LNCAP (cell line): ENCODE data around the gene NRDE2.

Source experiments
- TF ChIP-seq, protein P1 (sequence below): fragments of 450-650 bp; IDR thresholded peaks from 2 replicates; pipeline ENCODE4 v1.5.1; 2017; ENCODE audit warnings: mild to moderate bottlenecking

Gene NRDE2

DNA sequence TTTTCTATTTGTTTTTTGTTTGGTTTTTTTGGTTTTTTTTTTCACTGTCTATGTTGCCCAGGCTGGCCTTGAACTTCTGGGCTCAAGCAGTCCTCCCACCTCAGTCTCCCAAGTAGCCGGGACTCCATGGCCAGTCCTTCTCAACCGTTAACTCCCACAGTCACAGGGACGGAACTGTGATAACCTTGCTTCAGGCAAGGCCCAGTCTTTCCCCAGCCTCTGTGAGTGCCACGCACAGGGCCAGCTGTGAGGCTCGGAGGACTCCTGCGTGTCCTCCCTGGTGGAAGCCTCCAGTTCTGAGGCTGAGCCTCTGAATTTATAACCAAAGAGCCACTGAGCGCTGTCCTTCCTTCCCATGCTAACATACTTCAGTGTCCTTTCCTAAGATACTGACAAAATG, 51.6 kb downstream of the NRDE2 start:
- TF ChIP-seq, protein P1, sequence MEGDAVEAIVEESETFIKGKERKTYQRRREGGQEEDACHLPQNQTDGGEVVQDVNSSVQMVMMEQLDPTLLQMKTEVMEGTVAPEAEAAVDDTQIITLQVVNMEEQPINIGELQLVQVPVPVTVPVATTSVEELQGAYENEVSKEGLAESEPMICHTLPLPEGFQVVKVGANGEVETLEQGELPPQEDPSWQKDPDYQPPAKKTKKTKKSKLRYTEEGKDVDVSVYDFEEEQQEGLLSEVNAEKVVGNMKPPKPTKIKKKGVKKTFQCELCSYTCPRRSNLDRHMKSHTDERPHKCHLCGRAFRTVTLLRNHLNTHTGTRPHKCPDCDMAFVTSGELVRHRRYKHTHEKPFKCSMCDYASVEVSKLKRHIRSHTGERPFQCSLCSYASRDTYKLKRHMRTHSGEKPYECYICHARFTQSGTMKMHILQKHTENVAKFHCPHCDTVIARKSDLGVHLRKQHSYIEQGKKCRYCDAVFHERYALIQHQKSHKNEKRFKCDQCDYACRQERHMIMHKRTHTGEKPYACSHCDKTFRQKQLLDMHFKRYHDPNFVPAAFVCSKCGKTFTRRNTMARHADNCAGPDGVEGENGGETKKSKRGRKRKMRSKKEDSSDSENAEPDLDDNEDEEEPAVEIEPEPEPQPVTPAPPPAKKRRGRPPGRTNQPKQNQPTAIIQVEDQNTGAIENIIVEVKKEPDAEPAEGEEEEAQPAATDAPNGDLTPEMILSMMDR = no peak

DNA sequence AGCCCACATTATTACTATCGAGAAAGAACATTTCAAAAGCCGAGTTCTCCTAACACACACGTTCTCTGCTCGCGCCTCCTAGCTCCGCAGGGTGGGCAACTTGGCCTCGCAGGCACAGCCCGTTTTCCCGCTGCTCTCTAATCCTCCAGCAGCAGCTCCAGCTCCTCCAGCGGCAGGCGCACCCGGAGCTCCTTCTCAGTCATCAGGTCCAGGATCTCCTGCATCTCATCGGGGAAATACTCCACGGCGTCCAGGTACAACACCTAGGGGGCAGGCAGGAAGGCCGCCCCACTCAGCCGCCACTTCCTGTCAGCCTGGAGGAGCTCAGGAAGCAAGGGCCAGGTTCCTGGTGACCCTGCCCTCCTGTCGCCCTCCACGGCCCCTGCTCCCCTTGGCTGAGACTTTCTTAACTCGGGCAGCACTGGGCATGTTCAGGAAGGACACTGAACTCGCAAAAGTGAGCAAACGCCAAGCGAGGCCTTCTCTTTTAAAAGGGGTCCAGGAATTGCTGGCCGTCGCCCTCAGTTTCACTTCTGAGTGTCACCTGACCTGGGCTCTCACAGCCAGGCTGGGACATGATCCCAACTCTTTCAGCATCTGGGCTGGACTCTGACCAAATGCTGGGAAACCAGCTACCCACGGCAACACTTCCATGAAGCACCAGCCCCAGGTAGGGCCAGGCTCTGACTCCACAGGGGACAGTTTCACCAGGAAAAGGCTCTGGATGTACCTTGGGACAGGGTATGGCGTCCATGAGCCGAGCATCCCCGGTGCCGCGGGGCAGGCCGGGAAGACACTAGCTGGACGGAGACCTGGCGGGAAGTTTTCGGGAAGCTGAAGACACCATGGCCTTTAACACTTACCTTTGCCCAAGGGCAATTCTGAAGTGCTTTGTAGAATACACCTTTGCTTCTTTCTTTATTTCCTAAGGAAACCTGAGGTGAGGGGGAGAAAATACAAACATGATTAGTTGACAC, 53.3 kb downstream of the NRDE2 start:
- TF ChIP-seq, protein P1 = no peak

DNA sequence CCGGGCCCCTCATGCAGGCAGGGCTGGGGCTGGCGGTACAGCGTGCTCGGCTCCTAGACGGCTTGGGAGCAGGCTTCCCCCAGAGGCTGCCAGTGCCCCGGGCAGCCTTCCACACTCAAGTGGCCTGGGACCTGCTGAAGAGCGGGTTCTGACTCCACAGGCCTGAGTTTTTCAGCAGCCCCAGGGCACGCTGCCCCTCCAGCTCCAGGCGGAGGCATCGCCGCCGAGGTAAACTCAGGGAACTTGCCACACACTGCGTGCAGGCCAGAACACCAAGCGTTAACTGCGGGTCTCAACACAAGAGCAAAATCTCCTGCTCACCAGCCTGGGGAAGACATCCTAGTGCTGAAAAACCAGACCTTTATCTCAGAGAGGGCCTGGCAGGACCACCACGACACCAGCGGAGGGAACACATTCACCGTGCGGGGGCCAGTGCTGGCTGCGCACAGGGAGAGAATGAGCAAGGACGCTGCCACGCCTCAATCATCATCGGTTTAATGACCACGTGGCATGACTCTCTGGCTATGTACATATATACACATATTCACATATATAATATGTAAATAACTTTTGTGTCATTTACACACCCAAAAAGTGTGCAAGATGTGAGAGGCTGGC, 54.1 kb downstream of the NRDE2 start:
- TF ChIP-seq, protein P1 = no peak

DNA sequence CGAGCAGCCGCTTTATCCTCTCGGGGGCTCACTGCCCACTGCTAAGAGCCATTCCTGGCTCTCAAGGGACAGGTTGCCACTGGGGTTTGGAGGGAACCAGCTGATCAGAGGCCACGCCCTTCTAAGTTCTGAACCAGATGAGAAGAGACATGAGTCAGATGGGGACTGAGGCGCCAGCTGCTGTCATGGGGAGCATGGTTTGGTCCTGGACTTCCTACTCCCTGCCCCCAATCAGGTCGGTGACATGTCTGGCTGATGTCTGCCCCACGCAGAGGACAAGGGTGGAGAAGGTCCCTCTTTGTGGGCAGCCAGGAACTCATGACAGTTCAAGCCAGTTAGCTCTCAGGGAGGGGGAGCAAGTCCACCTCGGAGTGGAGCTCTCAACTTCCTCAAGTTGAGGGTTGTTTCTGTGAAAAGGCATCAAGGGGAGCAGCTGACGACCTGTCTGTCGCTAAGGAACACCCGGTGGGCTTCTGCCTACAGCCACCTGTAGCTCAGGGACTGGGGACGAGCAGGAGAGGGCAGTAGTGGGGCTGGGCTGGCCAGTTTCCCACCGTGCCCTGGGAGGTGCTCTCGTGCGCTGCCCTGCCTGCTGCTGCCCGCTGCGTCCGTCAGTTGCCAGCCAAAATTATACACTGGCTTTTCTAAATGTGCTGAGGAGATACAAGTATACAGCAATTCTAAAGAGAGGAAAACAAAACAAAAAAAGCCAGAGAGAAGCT, 54.9 kb downstream of the NRDE2 start:
- TF ChIP-seq, protein P1 = no peak

DNA sequence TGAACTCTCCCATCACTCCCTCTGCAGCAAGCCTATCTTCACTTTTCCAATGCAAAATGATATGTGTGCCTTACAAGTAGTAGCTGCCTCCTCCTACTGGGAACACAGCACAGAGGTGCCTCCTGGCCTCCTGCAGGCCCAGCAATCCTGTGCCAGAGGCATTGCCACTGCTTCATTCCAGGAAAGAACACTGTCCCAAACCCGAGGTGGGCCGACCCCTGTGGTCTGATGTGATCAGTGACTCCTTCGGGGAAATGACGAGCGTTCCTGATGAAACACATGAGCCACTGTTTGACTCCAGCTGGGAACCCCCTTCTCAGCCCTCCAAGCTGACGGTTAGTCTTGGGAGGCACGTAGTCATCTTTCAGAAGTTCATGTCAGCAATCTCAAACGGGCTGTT, 55.9 kb downstream of the NRDE2 start:
- TF ChIP-seq, protein P1 = no peak

DNA sequence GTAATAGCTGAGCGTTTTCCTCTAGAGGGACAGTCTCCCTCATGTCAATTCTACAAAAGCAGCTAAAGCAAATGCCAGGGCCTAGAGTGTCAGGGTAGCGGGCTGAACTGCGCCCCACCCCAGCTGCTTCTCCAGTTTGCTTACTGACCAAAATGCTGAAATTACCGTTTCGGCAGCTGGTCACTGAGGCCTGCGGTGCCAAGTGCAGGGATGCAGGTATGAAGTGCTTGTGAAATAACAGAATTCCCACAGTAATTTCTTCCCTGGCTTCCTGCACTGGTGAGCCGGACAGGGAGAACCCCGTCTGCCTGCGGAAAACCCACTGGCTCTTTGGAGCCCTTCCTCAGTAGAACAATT, 56.3 kb downstream of the NRDE2 start:
- TF ChIP-seq, protein P1 = no peak

DNA sequence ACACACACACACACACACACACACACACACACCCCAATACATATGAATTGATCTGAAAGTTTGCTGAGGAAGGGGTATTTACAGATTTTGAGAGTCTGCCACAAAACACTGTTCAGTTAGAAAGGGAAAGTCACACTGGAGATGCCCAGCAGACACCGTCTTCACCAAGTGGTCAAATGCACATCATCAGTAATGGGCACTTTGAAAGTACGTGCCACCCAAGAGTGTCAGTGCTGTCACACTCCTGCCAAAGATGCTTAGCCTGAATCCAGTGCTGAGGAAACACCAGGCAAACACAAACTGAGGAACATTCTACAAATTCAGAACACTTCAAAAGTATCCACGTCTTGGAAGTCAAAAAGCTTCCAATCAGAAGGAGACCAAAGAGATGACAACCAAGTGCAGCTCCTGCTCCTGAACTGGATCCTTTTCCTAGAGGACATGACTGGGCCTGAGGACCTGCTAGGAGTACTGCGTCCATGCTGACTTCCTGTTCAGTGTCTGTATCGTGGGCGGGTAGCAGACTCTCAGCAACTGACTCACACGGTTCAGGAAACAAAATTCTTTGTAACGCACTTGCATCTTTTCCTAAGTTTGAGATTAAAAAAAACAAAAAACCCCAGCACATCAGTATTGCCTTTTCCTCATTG, 56.8 kb downstream of the NRDE2 start:
- TF ChIP-seq, protein P1 = no peak
